ENCODE measurements around the gene SLC2A10.

SLC2A10 gene

DNA sequence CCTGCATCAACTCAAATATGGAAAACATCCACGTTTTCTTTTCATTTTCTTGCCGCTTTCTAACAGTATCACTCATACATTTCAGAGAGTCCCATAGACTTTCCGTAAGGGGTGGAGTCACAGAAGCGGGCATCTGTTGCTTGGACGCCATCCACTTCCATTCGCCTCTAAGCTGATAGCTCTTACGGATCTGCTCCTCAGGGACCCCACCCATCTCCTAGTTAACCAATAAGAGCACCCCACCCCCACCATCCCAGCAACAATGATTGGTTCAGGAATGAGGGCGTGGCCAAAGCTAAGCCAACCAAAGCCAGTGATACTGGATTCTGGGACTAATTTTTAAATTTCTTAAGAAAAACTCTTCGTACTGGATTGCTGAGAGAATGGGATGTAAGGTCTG lies 42.4 kb downstream of the SLC2A10 start:
- H3K4me3 ChIP-seq (ENCODE audit: control insufficient read depth, low read depth, low read length) = peak overlapping the region; percentile 41
- peak; percentile 86 for DNase-seq (ENCODE audit: low read depth)
- TF ChIP-seq, protein P1, sequence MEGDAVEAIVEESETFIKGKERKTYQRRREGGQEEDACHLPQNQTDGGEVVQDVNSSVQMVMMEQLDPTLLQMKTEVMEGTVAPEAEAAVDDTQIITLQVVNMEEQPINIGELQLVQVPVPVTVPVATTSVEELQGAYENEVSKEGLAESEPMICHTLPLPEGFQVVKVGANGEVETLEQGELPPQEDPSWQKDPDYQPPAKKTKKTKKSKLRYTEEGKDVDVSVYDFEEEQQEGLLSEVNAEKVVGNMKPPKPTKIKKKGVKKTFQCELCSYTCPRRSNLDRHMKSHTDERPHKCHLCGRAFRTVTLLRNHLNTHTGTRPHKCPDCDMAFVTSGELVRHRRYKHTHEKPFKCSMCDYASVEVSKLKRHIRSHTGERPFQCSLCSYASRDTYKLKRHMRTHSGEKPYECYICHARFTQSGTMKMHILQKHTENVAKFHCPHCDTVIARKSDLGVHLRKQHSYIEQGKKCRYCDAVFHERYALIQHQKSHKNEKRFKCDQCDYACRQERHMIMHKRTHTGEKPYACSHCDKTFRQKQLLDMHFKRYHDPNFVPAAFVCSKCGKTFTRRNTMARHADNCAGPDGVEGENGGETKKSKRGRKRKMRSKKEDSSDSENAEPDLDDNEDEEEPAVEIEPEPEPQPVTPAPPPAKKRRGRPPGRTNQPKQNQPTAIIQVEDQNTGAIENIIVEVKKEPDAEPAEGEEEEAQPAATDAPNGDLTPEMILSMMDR (conservative IDR thresholded peaks at IDR 0.05; ENCODE audit: control insufficient read depth, insufficient read depth, low read depth, low read length) = no peak

DNA sequence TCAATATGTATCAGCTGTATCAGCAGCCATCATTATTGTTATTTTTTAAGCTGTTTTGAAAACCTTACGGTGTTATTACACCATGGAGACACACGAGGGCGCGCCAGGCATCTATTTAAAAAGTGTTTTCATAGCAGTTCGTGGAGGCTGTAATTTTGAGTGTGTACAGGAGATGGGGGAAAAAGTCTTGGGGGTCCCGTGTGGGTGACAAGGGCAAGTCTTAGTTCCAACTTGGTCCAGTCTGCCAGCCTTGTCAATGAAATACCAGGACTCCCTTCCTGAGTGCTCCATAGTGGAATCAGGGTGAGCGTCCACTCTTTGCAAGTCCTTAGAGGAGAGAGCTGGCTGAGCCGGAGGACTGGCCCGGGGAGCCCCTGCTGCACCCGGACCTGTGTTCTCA lies 43.3 kb downstream of the SLC2A10 start:
- DNase-seq (ENCODE audit: low read depth) = peak; percentile 64
- no peak overlapping the region for H3K4me3 ChIP-seq (ENCODE audit: control insufficient read depth, low read depth, low read length)
- TF ChIP-seq, protein P1 (conservative IDR thresholded peaks at IDR 0.05; ENCODE audit: control insufficient read depth, insufficient read depth, low read depth, low read length) = peak; percentile 58

DNA sequence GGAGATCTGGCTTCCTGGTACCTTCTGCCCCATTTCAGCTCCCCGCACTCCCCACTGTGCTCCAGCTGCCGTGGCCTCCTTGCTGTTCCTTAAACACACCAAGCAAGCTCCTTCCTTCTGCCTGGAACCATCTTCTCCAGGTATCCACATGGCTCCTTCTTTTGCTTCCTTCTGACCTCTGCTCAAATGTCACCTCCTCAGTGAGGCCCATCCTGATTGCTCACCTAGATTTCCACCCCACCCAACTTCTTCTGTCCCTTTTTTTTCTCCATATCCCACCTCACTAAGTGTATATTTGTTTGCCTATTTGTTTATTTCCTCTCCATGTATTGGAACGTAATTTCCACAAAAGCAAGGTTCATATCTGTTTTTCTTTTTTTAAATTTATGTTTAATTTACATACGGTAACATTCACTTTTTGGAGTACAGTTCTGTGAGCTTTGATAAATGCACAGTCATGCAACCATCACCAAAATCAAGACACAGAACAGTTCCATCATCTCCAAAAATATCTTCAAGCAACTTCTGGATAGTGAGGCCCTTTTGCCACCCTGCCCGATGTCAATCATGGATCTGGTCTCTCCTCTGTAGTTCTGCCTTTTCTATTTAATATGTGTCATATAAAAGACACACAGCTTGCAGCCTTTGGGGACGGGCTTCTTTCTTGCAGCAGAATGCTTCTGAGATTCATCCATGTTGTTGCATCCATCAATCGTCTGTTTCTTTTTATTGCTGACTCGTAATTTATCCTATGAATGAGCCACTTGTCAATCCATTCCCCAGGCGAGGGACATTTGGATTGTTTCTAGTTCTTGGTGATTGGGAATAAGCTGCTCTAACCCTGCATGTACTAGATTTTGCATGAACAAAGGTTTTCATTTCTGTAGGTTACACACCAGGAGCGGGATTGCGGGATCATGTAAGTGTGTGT lies 46.3 kb downstream of the SLC2A10 start:
- H3K4me3 ChIP-seq (ENCODE audit: control insufficient read depth, low read depth, low read length) = no peak overlapping the region
- no peak for DNase-seq (ENCODE audit: low read depth)
- TF ChIP-seq, protein P1 (conservative IDR thresholded peaks at IDR 0.05; ENCODE audit: control insufficient read depth, insufficient read depth, low read depth, low read length) = no peak

DNA sequence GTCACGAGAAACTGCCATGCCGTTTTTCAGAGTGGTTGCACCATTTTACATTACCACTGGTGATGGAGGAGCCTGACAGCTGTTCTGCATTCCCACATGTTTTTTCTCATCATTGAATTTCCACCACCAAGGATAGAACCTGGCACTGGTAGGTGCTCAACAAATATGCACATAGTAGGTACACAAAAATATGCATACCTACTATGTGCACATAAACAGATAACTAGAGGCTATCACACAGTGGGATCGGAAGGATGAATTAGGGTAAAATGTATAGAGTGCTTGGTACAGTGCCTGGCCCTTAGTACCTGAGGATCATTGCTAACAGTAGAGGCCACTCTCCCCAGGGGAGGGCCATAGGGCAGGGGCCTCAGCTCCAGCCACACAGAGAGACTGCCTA lies 47.0 kb downstream of the SLC2A10 start:
- H3K4me3 ChIP-seq (ENCODE audit: control insufficient read depth, low read depth, low read length) = no peak overlapping the region
- TF ChIP-seq, protein P1 (conservative IDR thresholded peaks at IDR 0.05; ENCODE audit: control insufficient read depth, insufficient read depth, low read depth, low read length) = no peak

DNA sequence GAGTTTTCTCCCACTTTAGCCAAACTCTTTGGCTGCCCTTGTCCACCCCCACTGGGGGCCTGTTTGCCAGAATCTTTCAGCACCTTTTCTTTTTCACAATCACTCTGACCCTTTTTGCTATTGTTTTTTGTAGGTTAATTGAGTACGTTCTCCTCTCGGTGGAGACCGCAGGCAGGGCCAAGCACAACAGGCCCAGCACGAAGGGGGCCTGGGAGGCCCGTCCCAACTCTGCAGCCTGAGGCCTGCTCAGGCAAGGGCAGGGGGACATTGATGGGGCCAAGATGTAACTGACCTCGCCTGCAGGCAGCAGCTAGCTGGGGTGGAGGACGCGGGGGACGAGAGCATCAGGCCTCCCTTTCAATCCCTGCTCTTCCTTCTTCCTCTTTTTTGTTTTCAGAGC lies 47.7 kb downstream of the SLC2A10 start:
- H3K4me3 ChIP-seq (ENCODE audit: control insufficient read depth, low read depth, low read length) = no peak overlapping the region
- no peak for DNase-seq (ENCODE audit: low read depth)
- TF ChIP-seq, protein P1 (conservative IDR thresholded peaks at IDR 0.05; ENCODE audit: control insufficient read depth, insufficient read depth, low read depth, low read length) = no peak

More for the DNA sequence above, 47.0 kb downstream of the SLC2A10 start:
- DNase-seq (ENCODE audit: low read depth) = no peak

DNA sequence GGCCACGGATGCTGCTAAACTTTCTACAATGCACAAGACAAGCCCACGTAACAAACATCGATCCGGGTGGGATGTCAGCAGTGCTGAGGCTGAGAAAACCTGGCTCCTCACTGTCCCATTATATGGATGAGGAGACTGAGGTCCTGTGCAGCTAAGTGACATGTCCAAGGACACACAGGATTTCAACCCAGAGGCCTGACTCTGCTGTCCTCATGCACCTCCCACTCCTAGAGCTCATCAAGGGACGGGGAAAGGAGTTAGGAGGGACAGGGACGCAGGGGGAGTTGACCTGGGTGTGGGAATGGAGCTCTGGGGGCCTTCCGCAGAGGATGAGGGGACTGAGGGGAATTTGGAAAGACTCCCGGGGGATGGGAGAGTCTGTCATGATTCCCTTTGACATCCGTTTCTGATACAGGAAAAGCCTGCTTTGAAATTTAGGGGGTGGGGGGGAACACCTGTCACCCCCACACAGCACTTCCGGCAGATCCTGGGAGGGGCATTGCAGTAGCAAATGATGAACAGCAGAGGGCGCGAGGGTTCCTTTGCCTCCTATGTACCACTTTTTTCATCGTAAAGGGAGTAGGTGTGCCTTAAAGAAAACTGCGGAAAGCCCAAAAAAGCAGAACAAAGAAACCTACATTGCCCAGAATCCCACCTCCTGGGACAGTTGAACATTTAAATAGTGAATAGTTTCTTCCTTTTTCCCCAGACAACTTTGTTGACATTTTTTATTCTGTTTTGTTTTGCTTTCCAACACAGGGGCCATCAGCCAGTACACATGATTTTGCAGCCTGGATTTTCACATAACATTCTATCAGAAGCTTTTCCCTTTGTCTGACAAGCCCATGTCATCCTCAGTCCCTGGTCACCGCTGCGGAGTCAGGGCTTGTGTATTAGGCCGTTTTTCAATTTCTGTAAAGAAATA lies 48.6 kb downstream of the SLC2A10 start:
- DNase-seq (ENCODE audit: low read depth) = peak; percentile 58
- TF ChIP-seq, protein P1 (conservative IDR thresholded peaks at IDR 0.05; ENCODE audit: control insufficient read depth, insufficient read depth, low read depth, low read length) = peak; percentile 94
- no peak overlapping the region for H3K4me3 ChIP-seq (ENCODE audit: control insufficient read depth, low read depth, low read length)
